HCT116 (cell line): Measurements from ENCODE around the gene SLC7A9. TPM values are rescaled to one million over a fixed set of nuclear protein-coding genes. Genes with fewer than 3 reads are reported as not detected.

ENCODE experiments used
- ATAC-seq: fragments of 200-7000 bp; cut with Tn5 transposase; 2 replicates; pipeline ENCODE4 v1.9.1; 2020; ENCODE audit warnings: mild to moderate bottlenecking, moderate library complexity
- BruUV-seq: library from RNA; stranded (reverse); fragments of 400-500 nt; replicated peaks from 2 replicates; lab custom pipeline; 2021; lab: Mats Ljungman, UMichigan
- CTCF ChIA-PET: fragments of 300-600 bp; sonication (Branson Sonifier 250); formaldehyde crosslinking; loops from one replicate; lab custom pipeline; 2021; ENCODE audit warnings: antibody characterized with exemption; lab: Charles Lee
- POLR2A ChIA-PET: fragments of 300-600, 350-600 bp; sonication (Branson Sonifier 250); formaldehyde crosslinking; loops from one replicate; lab custom pipeline; 2021; ENCODE audit warnings: antibody characterized with exemption; lab: Charles Lee
- RAD21 ChIA-PET, 2 experiments: fragments of 300-600 bp; sonication (Branson Sonifier 250); formaldehyde crosslinking; loops; one replicate each; lab custom pipeline; 2023; ENCODE audit warnings: low total read pairs in 2 of 2; ENCODE audit not compliant: uncharacterized antibody in 2 of 2, unreplicated experiment in 2 of 2, low non-redundant PET in 1 of 2; lab: Charles Lee
- DNase-seq: peaks from one replicate; pipeline ENCODE4 v3.0.0-alpha.2; 2010; ENCODE audit warnings: low read depth, low spot score
- H2AFZ ChIP-seq: fragments of 200-600 bp; shearing (Covaris generic), sonication (generic); 2 replicates; pipeline ENCODE4 v1.6.1; 2017; ENCODE audit warnings: low read depth, mixed run types, mixed read lengths, antibody characterized with exemption, low read length; ENCODE audit not compliant: poor library complexity, severe bottlenecking
- H3K27ac ChIP-seq: 2 replicates; pipeline ENCODE4 v1.5.1; 2012; ENCODE audit warnings: low read depth, low read length
- H3K27me3 ChIP-seq: fragments of 200-600 bp; sonication (generic); 2 replicates; pipeline ENCODE4 v1.6.1; 2016; ENCODE audit warnings: mixed run types, low read length, mixed read lengths; ENCODE audit not compliant: insufficient read depth
- H3K36me3 ChIP-seq, 2 experiments: fragments of 200-500 bp in 1 of 2; fragments of 200-600 bp in 1 of 2; sonication (Bioruptor generic) in 1 of 2; sonication (generic) in 1 of 2; 2 replicates each; pipeline versions ENCODE4 v1.5.1 to v1.6.1; 2014 to 2016; ENCODE audit warnings: low read length in 2 of 2, inconsistent platforms in 1 of 2, mixed read lengths in 1 of 2, mixed run types in 1 of 2; ENCODE audit not compliant: insufficient read depth in 2 of 2, control insufficient read depth in 1 of 2
- H3K4me1 ChIP-seq, 2 experiments: fragments of 200-600 bp in 1 of 2; sonication (generic) in 1 of 2; 2 replicates each; pipeline versions ENCODE4 v1.5.1 to v1.6.1; 2012 to 2017; ENCODE audit warnings: low read length in 2 of 2, inconsistent platforms in 1 of 2, mild to moderate bottlenecking in 1 of 2, mixed read lengths in 1 of 2, mixed run types in 1 of 2, moderate library complexity in 1 of 2; ENCODE audit not compliant: insufficient read depth in 2 of 2, control insufficient read depth in 1 of 2
- H3K4me2 ChIP-seq: fragments of 200-600 bp; sonication (generic); 2 replicates; pipeline ENCODE4 v1.6.1; 2017; ENCODE audit warnings: mixed run types, low read length, mixed read lengths
- H3K4me3 ChIP-seq, 2 experiments: fragments of 200-600 bp in 1 of 2; sonication (generic) in 1 of 2; replicated peaks in 1 of 2; 2 replicates each; pipeline ENCODE4 v1.5.1; 2011 to 2016; ENCODE audit warnings: low read length in 2 of 2, control low read depth in 1 of 2, low read depth in 1 of 2, mild to moderate bottlenecking in 1 of 2, mixed read lengths in 1 of 2, mixed run types in 1 of 2
- H3K79me2 ChIP-seq: fragments of 200-600 bp; sonication (generic); 2 replicates; pipeline ENCODE4 v1.6.1; 2017; ENCODE audit warnings: mild to moderate bottlenecking, mixed run types, low read length, moderate library complexity, mixed read lengths; ENCODE audit not compliant: insufficient read depth
- H3K9ac ChIP-seq: fragments of 200-600 bp; sonication (generic); 2 replicates; pipeline ENCODE4 v1.6.1; 2016; ENCODE audit warnings: low read length, mixed read lengths
- H3K9me2 ChIP-seq: fragments of 200-600 bp; sonication (generic), shearing (Covaris generic); 2 replicates; pipeline ENCODE4 v1.6.1; 2017; ENCODE audit warnings: mixed run types, mild to moderate bottlenecking, moderate library complexity; ENCODE audit not compliant: insufficient read depth
- H3K9me3 ChIP-seq, 2 experiments: fragments of 200-500 bp in 1 of 2; fragments of 200-600 bp in 1 of 2; sonication (Bioruptor generic) in 1 of 2; sonication (generic) in 1 of 2; 2 replicates each; pipeline ENCODE4 v1.6.1; 2014 to 2017; ENCODE audit warnings: low read length in 2 of 2, mixed read lengths in 2 of 2, inconsistent platforms in 1 of 2, low read depth in 1 of 2, mild to moderate bottlenecking in 1 of 2, mixed run types in 1 of 2, moderate library complexity in 1 of 2; ENCODE audit not compliant: control insufficient read depth in 1 of 2, insufficient read depth in 1 of 2
- H4K20me1 ChIP-seq: fragments of 200-600 bp; sonication (generic), shearing (Covaris generic); 2 replicates; pipeline ENCODE4 v1.6.1; 2017; ENCODE audit warnings: mixed run types, mild to moderate bottlenecking, moderate library complexity; ENCODE audit not compliant: insufficient read depth
- ATF3 ChIP-seq: IDR thresholded peaks from 2 replicates; pipeline ENCODE4 v1.6.1; 2012
- CEBPB ChIP-seq: IDR thresholded peaks from 2 replicates; pipeline ENCODE4 v1.6.1; 2012; ENCODE audit warnings: low read depth
- CTCF ChIP-seq, 3 experiments: fragments of 200-600 bp in 1 of 3; sonication (generic) in 1 of 3; IDR thresholded peaks in 2 of 3; conservative IDR thresholded peaks in 1 of 3; 2 replicates each; pipeline ENCODE4 v1.5.1; 2012 to 2017; ENCODE audit warnings: low read depth in 2 of 3, low read length in 2 of 3, antibody characterized with exemption in 1 of 3, borderline replicate concordance in 1 of 3, control low read depth in 1 of 3, mild to moderate bottlenecking in 1 of 3, mixed read lengths in 1 of 3, mixed run types in 1 of 3, moderate library complexity in 1 of 3; ENCODE audit not compliant: insufficient read depth in 1 of 3
- EGR1 ChIP-seq: IDR thresholded peaks from 2 replicates; pipeline ENCODE4 v1.6.1; 2012; ENCODE audit warnings: low read depth
- ELF1 ChIP-seq: IDR thresholded peaks from 2 replicates; pipeline ENCODE4 v1.6.1; 2012; ENCODE audit warnings: low read depth, borderline replicate concordance
- EZH2phosphoT487 ChIP-seq: fragments of 200-600 bp; IDR thresholded peaks from 2 replicates; pipeline ENCODE4 v1.6.1; 2018; ENCODE audit warnings: antibody characterized with exemption, borderline replicate concordance
- FOSL1 ChIP-seq: IDR thresholded peaks from 2 replicates; pipeline ENCODE4 v1.6.1; 2012; ENCODE audit warnings: low read depth
- SIN3A ChIP-seq: IDR thresholded peaks from 2 replicates; pipeline ENCODE4 v1.6.1; 2012; ENCODE audit warnings: low read depth
- ZNF274 ChIP-seq: fragments of 200-500 bp; sonication (Bioruptor generic); IDR thresholded peaks from 2 replicates; pipeline ENCODE4 v1.6.1; 2014; ENCODE audit warnings: mild to moderate bottlenecking, low read depth, low read length, inconsistent platforms
- intact Hi-C: fragments of 100-400 bp; cut with micrococcal nuclease; formaldehyde crosslinking; loops from 2 replicates; pipeline ENCODE4 v1.10.0; 2022
- total RNA-seq: library from RNA; stranded (reverse); gene quantifications from one replicate; pipeline ENCODE4 v1.2.1, GENCODE V29; 2021; ENCODE audit not compliant: unreplicated experiment
- TF ChIP-seq, protein P1 (sequence below): IDR thresholded peaks from 2 replicates; pipeline ENCODE4 v1.6.1; 2012; ENCODE audit warnings: low read depth
- TF ChIP-seq, protein P2 (sequence below): IDR thresholded peaks from 2 replicates; pipeline ENCODE4 v1.6.1; 2011; ENCODE audit warnings: mild to moderate bottlenecking, low read length, moderate library complexity; ENCODE audit not compliant: insufficient replicate concordance; ENCODE audit errors: extremely low read depth

The SLC7A9 gene
- total RNA-seq, 1 experiment from 2014 or later = 0.42 TPM

DNA sequence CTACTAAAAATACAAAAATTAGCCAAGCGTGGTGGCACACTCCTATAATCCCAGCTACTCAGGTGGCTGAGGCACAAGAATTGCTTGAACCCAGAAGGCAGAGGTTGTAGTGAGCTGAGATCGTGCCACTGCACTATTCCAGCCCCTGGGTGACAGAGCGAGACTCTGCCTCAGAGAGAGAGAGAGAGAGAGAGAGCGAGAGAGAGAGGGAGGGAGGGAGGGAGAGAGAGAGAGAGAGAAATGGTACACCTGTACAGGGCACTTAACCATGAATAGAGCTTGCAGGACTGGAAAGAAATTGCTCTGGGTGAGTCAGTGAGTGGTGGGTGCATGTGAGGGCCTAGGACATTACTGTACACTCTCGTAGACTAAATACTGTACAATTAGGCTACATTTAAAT, 40.5 kb upstream of the SLC7A9 start:
- Histone ChIP-seq H3K79me2 (no peaks in the 10 kb centered on the region), H3K9me2 (no peaks in the 10 kb centered on the region), H3K4me1 (no peaks in the 10 kb centered on the region), H3K9ac (no peak overlapping the region)
- no peak for TF ChIP-seq CEBPB
- TF ChIP-seq, protein P1, sequence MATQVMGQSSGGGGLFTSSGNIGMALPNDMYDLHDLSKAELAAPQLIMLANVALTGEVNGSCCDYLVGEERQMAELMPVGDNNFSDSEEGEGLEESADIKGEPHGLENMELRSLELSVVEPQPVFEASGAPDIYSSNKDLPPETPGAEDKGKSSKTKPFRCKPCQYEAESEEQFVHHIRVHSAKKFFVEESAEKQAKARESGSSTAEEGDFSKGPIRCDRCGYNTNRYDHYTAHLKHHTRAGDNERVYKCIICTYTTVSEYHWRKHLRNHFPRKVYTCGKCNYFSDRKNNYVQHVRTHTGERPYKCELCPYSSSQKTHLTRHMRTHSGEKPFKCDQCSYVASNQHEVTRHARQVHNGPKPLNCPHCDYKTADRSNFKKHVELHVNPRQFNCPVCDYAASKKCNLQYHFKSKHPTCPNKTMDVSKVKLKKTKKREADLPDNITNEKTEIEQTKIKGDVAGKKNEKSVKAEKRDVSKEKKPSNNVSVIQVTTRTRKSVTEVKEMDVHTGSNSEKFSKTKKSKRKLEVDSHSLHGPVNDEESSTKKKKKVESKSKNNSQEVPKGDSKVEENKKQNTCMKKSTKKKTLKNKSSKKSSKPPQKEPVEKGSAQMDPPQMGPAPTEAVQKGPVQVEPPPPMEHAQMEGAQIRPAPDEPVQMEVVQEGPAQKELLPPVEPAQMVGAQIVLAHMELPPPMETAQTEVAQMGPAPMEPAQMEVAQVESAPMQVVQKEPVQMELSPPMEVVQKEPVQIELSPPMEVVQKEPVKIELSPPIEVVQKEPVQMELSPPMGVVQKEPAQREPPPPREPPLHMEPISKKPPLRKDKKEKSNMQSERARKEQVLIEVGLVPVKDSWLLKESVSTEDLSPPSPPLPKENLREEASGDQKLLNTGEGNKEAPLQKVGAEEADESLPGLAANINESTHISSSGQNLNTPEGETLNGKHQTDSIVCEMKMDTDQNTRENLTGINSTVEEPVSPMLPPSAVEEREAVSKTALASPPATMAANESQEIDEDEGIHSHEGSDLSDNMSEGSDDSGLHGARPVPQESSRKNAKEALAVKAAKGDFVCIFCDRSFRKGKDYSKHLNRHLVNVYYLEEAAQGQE = no peak
- TF ChIP-seq, protein P2, sequence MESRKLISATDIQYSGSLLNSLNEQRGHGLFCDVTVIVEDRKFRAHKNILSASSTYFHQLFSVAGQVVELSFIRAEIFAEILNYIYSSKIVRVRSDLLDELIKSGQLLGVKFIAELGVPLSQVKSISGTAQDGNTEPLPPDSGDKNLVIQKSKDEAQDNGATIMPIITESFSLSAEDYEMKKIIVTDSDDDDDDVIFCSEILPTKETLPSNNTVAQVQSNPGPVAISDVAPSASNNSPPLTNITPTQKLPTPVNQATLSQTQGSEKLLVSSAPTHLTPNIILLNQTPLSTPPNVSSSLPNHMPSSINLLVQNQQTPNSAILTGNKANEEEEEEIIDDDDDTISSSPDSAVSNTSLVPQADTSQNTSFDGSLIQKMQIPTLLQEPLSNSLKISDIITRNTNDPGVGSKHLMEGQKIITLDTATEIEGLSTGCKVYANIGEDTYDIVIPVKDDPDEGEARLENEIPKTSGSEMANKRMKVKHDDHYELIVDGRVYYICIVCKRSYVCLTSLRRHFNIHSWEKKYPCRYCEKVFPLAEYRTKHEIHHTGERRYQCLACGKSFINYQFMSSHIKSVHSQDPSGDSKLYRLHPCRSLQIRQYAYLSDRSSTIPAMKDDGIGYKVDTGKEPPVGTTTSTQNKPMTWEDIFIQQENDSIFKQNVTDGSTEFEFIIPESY = no peak
- no peak for TF ChIP-seq EGR1
- TF ChIP-seq CTCF (IDR thresholded peaks at IDR 0.05 in 2 of 3, conservative IDR thresholded peaks at IDR 0.05 in 1 of 3; ENCODE audit: borderline replicate concordance in 1 of 3, insufficient read depth in 1 of 3, low read depth in 2 of 3, low read length in 2 of 3) = no peak
- TF ChIP-seq ZNF274 = no peak
- no peak for TF ChIP-seq ELF1
- no peak for TF ChIP-seq EZH2phosphoT487
- no peak for TF ChIP-seq FOSL1
- TF ChIP-seq ATF3 = no peak
- TF ChIP-seq SIN3A = no peak
- TF ChIP-seq, all 23 proteins: peak for 0
- H3K4me2 ChIP-seq = no peak overlapping the region
- RAD21 ChIA-PET = no interaction called here
- ATAC-seq = no peak
- intact Hi-C loops = no loop called here
- H3K36me3 ChIP-seq = no peaks in the 10 kb centered on the region
- POLR2A ChIA-PET = no interaction called here
- no peaks in the 10 kb centered on the region for H4K20me1 ChIP-seq
- H3K9me3 ChIP-seq = no peaks in the 10 kb centered on the region
- no peak overlapping the region for H2AFZ ChIP-seq
- no TSS peak for BruUV-seq
- H3K4me3 ChIP-seq = no peak overlapping the region
- no peak overlapping the region for H3K27ac ChIP-seq
- CTCF ChIA-PET = no interaction called here
- no peaks in the 10 kb centered on the region for H3K27me3 ChIP-seq
- DNase-seq = no peak
